Sigmoid colon (tissue), 7 donors: ENCODE results near the gene DCAF15. TPM values are rescaled to one million over a fixed set of nuclear protein-coding genes. Genes with fewer than 3 reads are reported as not detected.

Experiments
- DNase-seq: peaks from one replicate; pipeline ENCODE4 v3.0.0-alpha.2; 2019
- H3K27ac ChIP-seq, 4 donors: fragments of 200-600 bp; sonication (generic); one replicate each; pipeline ENCODE4 v1.5.1; 2016 to 2019; ENCODE audit warnings: mild to moderate bottlenecking in 1 of 4
- H3K27me3 ChIP-seq, 3 donors: fragments of 200-600 bp; sonication (generic); one replicate each; pipeline ENCODE4 v1.5.1; 2019; ENCODE audit warnings: mild to moderate bottlenecking in 1 of 3
- H3K36me3 ChIP-seq, 4 donors: fragments of 200-600 bp; sonication (generic); one replicate each; pipeline ENCODE4 v1.5.1; 2016 to 2019
- H3K4me1 ChIP-seq, 4 donors: fragments of 200-600 bp; sonication (generic); one replicate each; pipeline ENCODE4 v1.5.1; 2017 to 2019
- H3K4me3 ChIP-seq, 4 donors: fragments of 200-600 bp; sonication (generic); one replicate each; pipeline ENCODE4 v1.5.1; 2017 to 2019; ENCODE audit warnings: mild to moderate bottlenecking in 2 of 4, moderate library complexity in 1 of 4
- H3K9me3 ChIP-seq, 4 donors: fragments of 200-600 bp in 3 of 4; sonication (generic) in 3 of 4; one replicate each; pipeline versions ENCODE4 v1.5.1 to v1.6.1; 2013 to 2019
- CTCF ChIP-seq, 4 experiments: fragments of 450-650 bp in 3 of 4; fragments of 200-600 bp in 1 of 4; IDR thresholded peaks; one replicate each; pipeline ENCODE4 v1.5.1; 2016 to 2019; ENCODE audit warnings: antibody characterized with exemption in 4 of 4, mild to moderate bottlenecking in 3 of 4, moderate library complexity in 2 of 4
- EP300 ChIP-seq, 4 donors: sonication (generic); formaldehyde crosslinking; IDR thresholded peaks; one replicate each; pipeline ENCODE4 v1.6.1; 2017; ENCODE audit warnings: antibody characterized with exemption in 4 of 4
- POLR2A ChIP-seq, 2 donors: fragments of 450-650 bp; IDR thresholded peaks; one replicate each; pipeline ENCODE4 v1.6.1; 2016; ENCODE audit warnings: antibody characterized with exemption in 2 of 2, mild to moderate bottlenecking in 2 of 2, moderate library complexity in 2 of 2
- POLR2AphosphoS5 ChIP-seq, 4 donors: sonication (generic); formaldehyde crosslinking; IDR thresholded peaks; one replicate each; pipeline ENCODE4 v1.6.1; 2017; ENCODE audit warnings: antibody characterized with exemption in 4 of 4
- WGBS, 2 donors: extraction: QIAGEN DNeasy Blood & Tissue Kit; methylation state at CpG; one replicate each; pipeline ENCODE4 v1.1.7; 2013; 5-methylcytosine and 5-hydroxymethylcytosine counted together
- intact Hi-C: fragments of 100-400 bp; cut with DNase I; formaldehyde crosslinking; loops from one replicate; pipeline ENCODE4 v1.15.1; 2023
- polyA plus RNA-seq, 3 donors: library from polyadenylated mRNA; stranded (reverse); fragments of 200-250 nt; gene quantifications; one replicate each; pipeline ENCODE4 v1.2.3, GENCODE V29; 2013
- total RNA-seq, 4 donors: library from RNA; depleted of rRNA; stranded (reverse); fragments of >200 nt; gene quantifications; one replicate each; pipeline ENCODE4 v1.1.0, GENCODE V29; 2016
- donor health status: healthy with polysubstance abuse.
- donor health status: Bipolar disorder and iron deficiency.
- donor health status: healthy.

Gene DCAF15
- total and polyA plus RNA-seq, 7 donors, result 7.9 to 46.2 (median 11.3) TPM

- intact Hi-C loops, result loop anchor here (5.0 kb wide), 1 partner anchor 585 kb away; no protein-coding TSS in a partner anchor
- DNase-seq, result no peak
- H3K27me3 ChIP-seq, result peaks cover 0 to 35% (median 12%) of the 10 kb centered on the region in 3 donors
- no peaks in the 10 kb centered on the region for H3K4me1 ChIP-seq
- no peak for TF ChIP-seq POLR2AphosphoS5 (IDR thresholded peaks at IDR 0.05)
- TF ChIP-seq CTCF (IDR thresholded peaks at IDR 0.05), result no peak
- no peak for TF ChIP-seq EP300 (IDR thresholded peaks at IDR 0.05)
- no peak for TF ChIP-seq POLR2A (IDR thresholded peaks at IDR 0.05)
- peaks cover 0 to 21% (median 4%) of the 10 kb centered on the region in 4 donors for H3K36me3 ChIP-seq
- no peak overlapping the region for H3K4me3 ChIP-seq
- H3K27ac ChIP-seq, result no peak overlapping the region
- H3K9me3 ChIP-seq, result no peaks in the 10 kb centered on the region
- 92 to 93% methylated on average over 6 of the region's 6 CpGs for WGBS, 2 donors
Measured at GRCh38 chr19:13932149-13932637, 20.1 kb upstream of the DCAF15 start.

GRCh38 chr19:13932911-13933393 lies 19.4 kb upstream of the DCAF15 start:
- Histone ChIP-seq H3K9me3 (no peaks in the 10 kb centered on the region), H3K4me3 (no peak overlapping the region), H3K27ac (no peak overlapping the region), H3K36me3 (peaks cover 0 to 14% (median 2%) of the 10 kb centered on the region in 4 donors), H3K4me1 (no peaks in the 10 kb centered on the region), H3K27me3 (peaks cover 6 to 43% (median 19%) of the 10 kb centered on the region in 3 donors)
- intact Hi-C loops, result loop anchor here (5.0 kb wide), 1 partner anchor 586 kb away; no protein-coding TSS in a partner anchor
- no peak for DNase-seq
- TF ChIP-seq CTCF (IDR thresholded peaks at IDR 0.05) (no peak), POLR2A (IDR thresholded peaks at IDR 0.05) (no peak), POLR2AphosphoS5 (IDR thresholded peaks at IDR 0.05) (no peak), EP300 (IDR thresholded peaks at IDR 0.05) (no peak)
- 70 to 91% methylated on average over 42 of the region's 42 CpGs for WGBS, 2 donors

GRCh38 chr19:13934785-13935109 lies 17.6 kb upstream of the DCAF15 start:
- H3K36me3 ChIP-seq, result peaks cover 0 to 9% (median 0%) of the 10 kb centered on the region in 4 donors
- H3K27ac ChIP-seq, result no peak overlapping the region
- no peak overlapping the region for H3K4me3 ChIP-seq
- TF ChIP-seq POLR2AphosphoS5 (IDR thresholded peaks at IDR 0.05) (no peak), CTCF (IDR thresholded peaks at IDR 0.05) (no peak), EP300 (IDR thresholded peaks at IDR 0.05) (no peak), POLR2A (IDR thresholded peaks at IDR 0.05) (no peak)
- no peaks in the 10 kb centered on the region for H3K4me1 ChIP-seq
- WGBS, 2 donors, result 92 to 96% methylated on average over 2 of the region's 2 CpGs
- H3K27me3 ChIP-seq, result peaks cover 6 to 50% (median 26%) of the 10 kb centered on the region in 3 donors
- DNase-seq, result no peak
- intact Hi-C loops, result loop anchor here (5.0 kb wide), 1 partner anchor 587 kb away; no protein-coding TSS in a partner anchor
- no peaks in the 10 kb centered on the region for H3K9me3 ChIP-seq

GRCh38 chr19:13935765-13936510 lies 16.4 kb upstream of the DCAF15 start:
- no peaks in the 10 kb centered on the region for H3K36me3 ChIP-seq
- no peak overlapping the region for H3K4me3 ChIP-seq
- no peaks in the 10 kb centered on the region for H3K9me3 ChIP-seq
- no peaks in the 10 kb centered on the region for H3K4me1 ChIP-seq
- peaks cover 6 to 50% (median 26%) of the 10 kb centered on the region in 3 donors for H3K27me3 ChIP-seq
- intact Hi-C loops, result no loop called here
- H3K27ac ChIP-seq, result no peak overlapping the region
- no peak for TF ChIP-seq POLR2AphosphoS5 (IDR thresholded peaks at IDR 0.05)
- no peak for TF ChIP-seq EP300 (IDR thresholded peaks at IDR 0.05)
- TF ChIP-seq POLR2A (IDR thresholded peaks at IDR 0.05), result no peak
- no peak for TF ChIP-seq CTCF (IDR thresholded peaks at IDR 0.05)
- 74 to 79% methylated on average over 22 of the region's 22 CpGs for WGBS, 2 donors
- DNase-seq, result no peak
